ENCODE data around the gene RNF41. TPM values are rescaled to one million over a fixed set of nuclear protein-coding genes. Genes with fewer than 3 reads are reported as not detected.

RNF41 gene
- total and polyA plus RNA-seq, 2 of the 13 experiments (the other 11 are each of a cell fraction or from before 2014, with no cell fraction given), result 27.1 to 39.4 TPM

DNA sequence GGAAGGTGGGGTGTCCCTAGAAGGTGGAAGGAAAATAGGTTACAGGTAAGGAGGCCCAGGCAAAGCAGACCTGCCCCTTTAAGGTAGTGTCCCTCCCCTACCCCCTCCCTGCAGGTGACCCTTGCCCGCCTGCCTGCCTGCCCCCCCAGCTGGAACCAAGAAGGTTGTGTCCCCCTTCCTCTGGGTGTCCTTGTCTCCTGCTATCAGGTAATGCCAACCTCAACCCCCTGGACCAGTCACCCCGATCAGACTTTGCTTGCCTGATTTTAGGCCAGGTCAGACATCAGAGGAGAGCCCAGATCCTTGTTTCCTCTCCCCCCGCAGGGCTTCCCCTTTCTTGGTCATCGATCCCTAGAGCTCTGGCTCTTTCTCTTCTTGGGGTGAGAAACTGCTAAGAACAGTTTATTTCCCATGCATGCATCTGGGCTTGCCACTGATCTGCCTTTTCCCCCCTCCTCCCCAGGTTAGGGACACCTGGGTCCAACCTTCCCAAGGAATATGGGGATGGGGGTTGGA, 8.3 kb upstream of the RNF41 start, which contains the start of gene SLC39A5 (continued):
- TF ChIP-seq ARID2 (CRISPR knock-in tag; IDR thresholded peaks at IDR 0.05; ENCODE audit: borderline replicate concordance) (0 out of 2 replicates have a peak, but pooled peaks have one; percentile 13), KAT2B (IDR thresholded peaks at IDR 0.05; ENCODE audit: borderline replicate concordance, low read depth, low read length) (no peak), NR2F2 (IDR thresholded peaks at IDR 0.05; ENCODE audit: borderline replicate concordance, low read depth) (peak; percentile 6; the same call in 1 of the 2 replicates), BCL6 (CRISPR knock-in tag; IDR thresholded peaks at IDR 0.05) (no peak), RCOR2 (CRISPR knock-in tag; IDR thresholded peaks at IDR 0.05) (no peak), NFE2L1 (CRISPR knock-in tag; IDR thresholded peaks at IDR 0.05; ENCODE audit: borderline replicate concordance) (no peak), PITX1 (CRISPR knock-in tag; IDR thresholded peaks at IDR 0.05) (no peak), PHF8 (CRISPR knock-in tag; IDR thresholded peaks at IDR 0.05) (no peak), ZNF264 (CRISPR knock-in tag; IDR thresholded peaks at IDR 0.05) (no peak), ZNF547 (CRISPR knock-in tag; IDR thresholded peaks at IDR 0.05) (0 out of 2 replicates have a peak, but pooled peaks have one; percentile 41), ZNF329 (CRISPR knock-in tag; IDR thresholded peaks at IDR 0.05; ENCODE audit: low read depth) (no peak)
- TF ChIP-seq, protein P1, sequence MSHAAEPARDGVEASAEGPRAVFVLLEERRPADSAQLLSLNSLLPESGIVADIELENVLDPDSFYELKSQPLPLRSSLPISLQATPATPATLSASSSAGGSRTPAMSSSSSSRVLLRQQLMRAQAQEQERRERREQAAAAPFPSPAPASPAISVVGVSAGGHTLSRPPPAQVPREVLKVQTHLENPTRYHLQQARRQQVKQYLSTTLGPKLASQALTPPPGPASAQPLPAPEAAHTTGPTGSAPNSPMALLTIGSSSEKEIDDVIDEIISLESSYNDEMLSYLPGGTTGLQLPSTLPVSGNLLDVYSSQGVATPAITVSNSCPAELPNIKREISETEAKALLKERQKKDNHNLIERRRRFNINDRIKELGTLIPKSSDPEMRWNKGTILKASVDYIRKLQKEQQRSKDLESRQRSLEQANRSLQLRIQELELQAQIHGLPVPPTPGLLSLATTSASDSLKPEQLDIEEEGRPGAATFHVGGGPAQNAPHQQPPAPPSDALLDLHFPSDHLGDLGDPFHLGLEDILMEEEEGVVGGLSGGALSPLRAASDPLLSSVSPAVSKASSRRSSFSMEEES (CRISPR knock-in tag; IDR thresholded peaks at IDR 0.05), result no peak
- TF ChIP-seq, protein P2, sequence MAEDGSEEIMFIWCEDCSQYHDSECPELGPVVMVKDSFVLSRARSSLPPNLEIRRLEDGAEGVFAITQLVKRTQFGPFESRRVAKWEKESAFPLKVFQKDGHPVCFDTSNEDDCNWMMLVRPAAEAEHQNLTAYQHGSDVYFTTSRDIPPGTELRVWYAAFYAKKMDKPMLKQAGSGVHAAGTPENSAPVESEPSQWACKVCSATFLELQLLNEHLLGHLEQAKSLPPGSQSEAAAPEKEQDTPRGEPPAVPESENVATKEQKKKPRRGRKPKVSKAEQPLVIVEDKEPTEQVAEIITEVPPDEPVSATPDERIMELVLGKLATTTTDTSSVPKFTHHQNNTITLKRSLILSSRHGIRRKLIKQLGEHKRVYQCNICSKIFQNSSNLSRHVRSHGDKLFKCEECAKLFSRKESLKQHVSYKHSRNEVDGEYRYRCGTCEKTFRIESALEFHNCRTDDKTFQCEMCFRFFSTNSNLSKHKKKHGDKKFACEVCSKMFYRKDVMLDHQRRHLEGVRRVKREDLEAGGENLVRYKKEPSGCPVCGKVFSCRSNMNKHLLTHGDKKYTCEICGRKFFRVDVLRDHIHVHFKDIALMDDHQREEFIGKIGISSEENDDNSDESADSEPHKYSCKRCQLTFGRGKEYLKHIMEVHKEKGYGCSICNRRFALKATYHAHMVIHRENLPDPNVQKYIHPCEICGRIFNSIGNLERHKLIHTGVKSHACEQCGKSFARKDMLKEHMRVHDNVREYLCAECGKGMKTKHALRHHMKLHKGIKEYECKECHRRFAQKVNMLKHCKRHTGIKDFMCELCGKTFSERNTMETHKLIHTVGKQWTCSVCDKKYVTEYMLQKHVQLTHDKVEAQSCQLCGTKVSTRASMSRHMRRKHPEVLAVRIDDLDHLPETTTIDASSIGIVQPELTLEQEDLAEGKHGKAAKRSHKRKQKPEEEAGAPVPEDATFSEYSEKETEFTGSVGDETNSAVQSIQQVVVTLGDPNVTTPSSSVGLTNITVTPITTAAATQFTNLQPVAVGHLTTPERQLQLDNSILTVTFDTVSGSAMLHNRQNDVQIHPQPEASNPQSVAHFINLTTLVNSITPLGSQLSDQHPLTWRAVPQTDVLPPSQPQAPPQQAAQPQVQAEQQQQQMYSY (CRISPR knock-in tag; IDR thresholded peaks at IDR 0.05), result no peak
- TF ChIP-seq, protein P3, sequence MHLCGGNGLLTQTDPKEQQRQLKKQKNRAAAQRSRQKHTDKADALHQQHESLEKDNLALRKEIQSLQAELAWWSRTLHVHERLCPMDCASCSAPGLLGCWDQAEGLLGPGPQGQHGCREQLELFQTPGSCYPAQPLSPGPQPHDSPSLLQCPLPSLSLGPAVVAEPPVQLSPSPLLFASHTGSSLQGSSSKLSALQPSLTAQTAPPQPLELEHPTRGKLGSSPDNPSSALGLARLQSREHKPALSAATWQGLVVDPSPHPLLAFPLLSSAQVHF (CRISPR knock-in tag; IDR thresholded peaks at IDR 0.05), result peak; percentile 21; the same call in 1 of the 2 replicates
- TF ChIP-seq, protein P4, sequence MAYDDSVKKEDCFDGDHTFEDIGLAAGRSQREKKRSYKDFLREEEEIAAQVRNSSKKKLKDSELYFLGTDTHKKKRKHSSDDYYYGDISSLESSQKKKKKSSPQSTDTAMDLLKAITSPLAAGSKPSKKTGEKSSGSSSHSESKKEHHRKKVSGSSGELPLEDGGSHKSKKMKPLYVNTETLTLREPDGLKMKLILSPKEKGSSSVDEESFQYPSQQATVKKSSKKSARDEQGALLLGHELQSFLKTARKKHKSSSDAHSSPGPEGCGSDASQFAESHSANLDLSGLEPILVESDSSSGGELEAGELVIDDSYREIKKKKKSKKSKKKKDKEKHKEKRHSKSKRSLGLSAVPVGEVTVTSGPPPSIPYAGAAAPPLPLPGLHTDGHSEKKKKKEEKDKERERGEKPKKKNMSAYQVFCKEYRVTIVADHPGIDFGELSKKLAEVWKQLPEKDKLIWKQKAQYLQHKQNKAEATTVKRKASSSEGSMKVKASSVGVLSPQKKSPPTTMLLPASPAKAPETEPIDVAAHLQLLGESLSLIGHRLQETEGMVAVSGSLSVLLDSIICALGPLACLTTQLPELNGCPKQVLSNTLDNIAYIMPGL (CRISPR knock-in tag; IDR thresholded peaks at IDR 0.05; ENCODE audit: borderline replicate concordance in 1 of 2, low read depth in 1 of 2), result no peak
- TF ChIP-seq, protein P5, sequence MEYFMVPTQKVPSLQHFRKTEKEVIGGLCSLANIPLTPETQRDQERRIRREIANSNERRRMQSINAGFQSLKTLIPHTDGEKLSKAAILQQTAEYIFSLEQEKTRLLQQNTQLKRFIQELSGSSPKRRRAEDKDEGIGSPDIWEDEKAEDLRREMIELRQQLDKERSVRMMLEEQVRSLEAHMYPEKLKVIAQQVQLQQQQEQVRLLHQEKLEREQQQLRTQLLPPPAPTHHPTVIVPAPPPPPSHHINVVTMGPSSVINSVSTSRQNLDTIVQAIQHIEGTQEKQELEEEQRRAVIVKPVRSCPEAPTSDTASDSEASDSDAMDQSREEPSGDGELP (IDR thresholded peaks at IDR 0.05; ENCODE audit: borderline replicate concordance, low read depth), result no peak

Data from HepG2 (cell line).